ENCODE data around the gene SMARCC1. TPM values are rescaled to one million over a fixed set of nuclear protein-coding genes. Genes with fewer than 3 reads are reported as not detected.

Gene SMARCC1
- total RNA-seq, 1 donor from 2014 or later = 136 TPM

GRCh38 chr3:47715928-47716327, 65.8 kb downstream of the SMARCC1 start:
- no peak for DNase-seq (ENCODE audit: low spot score)
- Mint-ChIP-seq H3K27me3 (ENCODE audit: insufficient read depth) (no peaks in the 10 kb centered on the region), H3K9me3 (no peaks in the 10 kb centered on the region), H3K36me3 (ENCODE audit: low read depth) (peaks cover 33% of the 10 kb centered on the region), H3K4me3 (no peak overlapping the region), H3K27ac (no peak overlapping the region), H3K4me1 (ENCODE audit: low read depth) (peaks cover 11% of the 10 kb centered on the region)
- intact Hi-C loops (cut with micrococcal nuclease) = no loop called here

DNA sequence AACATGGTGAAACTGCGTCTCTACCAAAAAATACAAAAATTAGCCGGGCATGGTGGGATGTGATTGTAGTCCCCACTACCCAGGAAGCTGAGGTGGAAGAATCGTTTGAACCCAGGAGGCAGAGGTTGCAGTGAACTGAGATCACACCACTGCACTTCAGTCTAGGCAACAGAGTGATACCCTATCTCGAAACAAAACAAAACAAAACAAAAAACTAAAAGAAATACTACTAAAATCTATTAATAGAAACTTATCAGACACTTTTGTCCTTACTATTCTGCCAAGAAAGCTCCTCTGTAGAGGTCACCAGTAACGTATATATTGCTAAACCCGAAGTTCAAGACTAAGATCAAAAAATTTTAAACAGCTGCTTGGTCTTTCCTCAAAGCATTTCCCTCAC, 67.1 kb downstream of the SMARCC1 start:
- DNase-seq (ENCODE audit: low spot score) = no peak
- Mint-ChIP-seq H3K9me3 (no peaks in the 10 kb centered on the region), H3K4me3 (no peak overlapping the region), H3K36me3 (ENCODE audit: low read depth) (peaks cover 36% of the 10 kb centered on the region), H3K27me3 (ENCODE audit: insufficient read depth) (no peaks in the 10 kb centered on the region), H3K27ac (no peak overlapping the region), H3K4me1 (ENCODE audit: low read depth) (peaks cover 11% of the 10 kb centered on the region)
- intact Hi-C loops (cut with micrococcal nuclease) = no loop called here

- Mint-ChIP-seq H3K27me3 (ENCODE audit: insufficient read depth) (no peaks in the 10 kb centered on the region), H3K4me1 (ENCODE audit: low read depth) (peaks cover 11% of the 10 kb centered on the region), H3K4me3 (no peak overlapping the region), H3K9me3 (no peaks in the 10 kb centered on the region), H3K36me3 (ENCODE audit: low read depth) (peaks cover 37% of the 10 kb centered on the region), H3K27ac (no peak overlapping the region)
- no peak for DNase-seq (ENCODE audit: low spot score)
- intact Hi-C loops (cut with micrococcal nuclease) = no loop called here
Measured at GRCh38 chr3:47713655-47714054, 68.0 kb downstream of the SMARCC1 start.

- Mint-ChIP-seq H3K27ac (no peak overlapping the region), H3K36me3 (ENCODE audit: low read depth) (peaks cover 38% of the 10 kb centered on the region), H3K27me3 (ENCODE audit: insufficient read depth) (no peaks in the 10 kb centered on the region), H3K9me3 (no peaks in the 10 kb centered on the region), H3K4me3 (no peak overlapping the region), H3K4me1 (ENCODE audit: low read depth) (peaks cover 11% of the 10 kb centered on the region)
- intact Hi-C loops (cut with micrococcal nuclease) = no loop called here
- DNase-seq (ENCODE audit: low spot score) = no peak
Measured at GRCh38 chr3:47712398-47712797, 69.3 kb downstream of the SMARCC1 start.

- Mint-ChIP-seq H3K27ac (no peak overlapping the region), H3K27me3 (ENCODE audit: insufficient read depth) (no peaks in the 10 kb centered on the region), H3K4me1 (ENCODE audit: low read depth) (peaks cover 10% of the 10 kb centered on the region), H3K9me3 (no peaks in the 10 kb centered on the region), H3K36me3 (ENCODE audit: low read depth) (peaks cover 39% of the 10 kb centered on the region), H3K4me3 (no peak overlapping the region)
- intact Hi-C loops (cut with micrococcal nuclease) = no loop called here
- DNase-seq (ENCODE audit: low spot score) = no peak
Measured at GRCh38 chr3:47711596-47711995, 70.1 kb downstream of the SMARCC1 start.

DNA sequence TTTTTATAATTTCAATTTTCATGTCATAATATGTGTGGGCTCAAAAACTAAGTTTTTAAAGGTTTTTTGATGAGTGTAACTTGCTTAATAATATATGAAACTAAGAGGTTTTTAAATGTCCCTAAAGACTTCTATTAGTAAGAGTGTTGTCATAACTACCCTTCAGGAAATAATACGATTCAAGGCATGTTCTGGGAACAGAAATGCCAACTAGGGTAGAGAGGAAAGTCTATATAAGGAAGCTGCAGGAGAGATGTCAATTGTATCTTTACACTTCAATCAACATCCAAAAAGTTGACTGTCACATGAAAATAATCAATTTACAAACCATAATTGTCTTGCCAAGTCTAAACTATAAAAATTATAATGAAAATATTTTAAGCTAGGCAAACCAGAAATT, 76.3 kb downstream of the SMARCC1 start:
- no peak for DNase-seq (ENCODE audit: low spot score)
- H3K27me3 Mint-ChIP-seq (ENCODE audit: insufficient read depth) = no peaks in the 10 kb centered on the region
- H3K27ac Mint-ChIP-seq = no peak overlapping the region
- no peaks in the 10 kb centered on the region for H3K9me3 Mint-ChIP-seq
- no peaks in the 10 kb centered on the region for H3K4me1 Mint-ChIP-seq (ENCODE audit: low read depth)
- H3K4me3 Mint-ChIP-seq = no peak overlapping the region
- H3K36me3 Mint-ChIP-seq (ENCODE audit: low read depth) = peaks cover 36% of the 10 kb centered on the region
- intact Hi-C loops (cut with micrococcal nuclease) = no loop called here

- Mint-ChIP-seq H3K27me3 (ENCODE audit: insufficient read depth) (no peaks in the 10 kb centered on the region), H3K4me1 (ENCODE audit: low read depth) (no peaks in the 10 kb centered on the region), H3K9me3 (no peaks in the 10 kb centered on the region), H3K36me3 (ENCODE audit: low read depth) (peaks cover 33% of the 10 kb centered on the region), H3K4me3 (no peak overlapping the region), H3K27ac (no peak overlapping the region)
- DNase-seq (ENCODE audit: low spot score) = no peak
- intact Hi-C loops (cut with micrococcal nuclease) = no loop called here
Measured at GRCh38 chr3:47704237-47704612, 77.5 kb downstream of the SMARCC1 start.

DNA sequence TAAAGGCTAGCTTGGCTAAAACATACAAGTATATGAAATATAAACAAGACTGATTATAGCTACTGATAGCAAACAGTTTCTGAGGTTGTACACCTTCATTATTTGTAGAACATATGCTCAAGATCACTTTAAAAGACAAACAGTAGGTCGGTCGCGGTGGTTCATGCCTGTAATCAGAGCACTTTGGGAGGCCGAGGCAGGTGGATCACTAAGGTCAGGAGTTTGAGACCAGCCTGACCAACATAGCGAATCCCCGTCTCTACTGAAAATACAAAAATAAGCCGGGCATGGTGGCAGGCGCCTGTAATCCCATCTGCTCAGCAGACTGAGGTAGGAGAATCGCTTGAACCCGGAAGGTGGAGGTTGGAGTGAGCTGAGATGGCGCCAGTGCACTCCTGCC, 80.3 kb downstream of the SMARCC1 start:
- H3K27me3 Mint-ChIP-seq (ENCODE audit: insufficient read depth) = no peaks in the 10 kb centered on the region
- no peaks in the 10 kb centered on the region for H3K9me3 Mint-ChIP-seq
- H3K27ac Mint-ChIP-seq = no peak overlapping the region
- no peaks in the 10 kb centered on the region for H3K4me1 Mint-ChIP-seq (ENCODE audit: low read depth)
- no peak for DNase-seq (ENCODE audit: low spot score)
- intact Hi-C loops (cut with micrococcal nuclease) = no loop called here
- H3K36me3 Mint-ChIP-seq (ENCODE audit: low read depth) = peaks cover 27% of the 10 kb centered on the region
- no peak overlapping the region for H3K4me3 Mint-ChIP-seq

DNA sequence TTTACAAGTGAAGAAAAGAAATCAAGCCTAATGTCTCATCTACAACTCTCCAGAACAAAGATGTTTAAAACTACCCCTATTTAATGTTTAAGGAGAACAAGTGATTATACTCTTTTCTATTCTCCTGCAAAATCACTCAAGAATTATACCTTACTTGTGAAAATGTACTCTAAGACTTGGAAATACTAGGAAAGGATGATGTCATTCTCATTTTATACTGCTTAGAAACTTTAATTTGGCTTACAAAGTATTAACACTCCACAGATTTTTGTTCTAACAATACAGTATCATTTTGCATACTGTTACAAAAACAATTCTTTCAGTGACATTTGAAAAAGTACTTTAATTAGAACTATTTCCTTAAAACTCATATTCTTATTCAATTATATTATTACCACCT, 89.5 kb downstream of the SMARCC1 start:
- no peaks in the 10 kb centered on the region for H3K4me1 Mint-ChIP-seq (ENCODE audit: low read depth)
- peaks cover 27% of the 10 kb centered on the region for H3K36me3 Mint-ChIP-seq (ENCODE audit: low read depth)

GRCh38 chr3:47688488-47688887, 93.2 kb downstream of the SMARCC1 start:
- intact Hi-C loops (cut with micrococcal nuclease) = no loop called here
- no peak overlapping the region for H3K27ac Mint-ChIP-seq
- H3K4me3 Mint-ChIP-seq = no peak overlapping the region
- DNase-seq (ENCODE audit: low spot score) = no peak
- H3K4me1 Mint-ChIP-seq (ENCODE audit: low read depth) = no peaks in the 10 kb centered on the region
- no peaks in the 10 kb centered on the region for H3K27me3 Mint-ChIP-seq (ENCODE audit: insufficient read depth)
- H3K9me3 Mint-ChIP-seq = no peaks in the 10 kb centered on the region
- peaks cover 36% of the 10 kb centered on the region for H3K36me3 Mint-ChIP-seq (ENCODE audit: low read depth)

More for the DNA sequence above, 89.5 kb downstream of the SMARCC1 start:
- Mint-ChIP-seq H3K27ac (no peak overlapping the region), H3K27me3 (ENCODE audit: insufficient read depth) (no peaks in the 10 kb centered on the region), H3K4me3 (no peak overlapping the region), H3K9me3 (no peaks in the 10 kb centered on the region)
- intact Hi-C loops (cut with micrococcal nuclease) = no loop called here
- no peak for DNase-seq (ENCODE audit: low spot score)

GRCh38 chr3:47685037-47685436, 96.7 kb downstream of the SMARCC1 start:
- no peak for DNase-seq (ENCODE audit: low spot score)
- Mint-ChIP-seq H3K27ac (no peak overlapping the region), H3K4me3 (no peak overlapping the region), H3K4me1 (ENCODE audit: low read depth) (no peaks in the 10 kb centered on the region), H3K36me3 (ENCODE audit: low read depth) (peaks cover 38% of the 10 kb centered on the region), H3K9me3 (no peaks in the 10 kb centered on the region), H3K27me3 (ENCODE audit: insufficient read depth) (no peaks in the 10 kb centered on the region)
- intact Hi-C loops (cut with micrococcal nuclease) = no loop called here

- Mint-ChIP-seq H3K4me3 (no peak overlapping the region), H3K36me3 (ENCODE audit: low read depth) (peaks cover 36% of the 10 kb centered on the region), H3K27ac (no peak overlapping the region), H3K4me1 (ENCODE audit: low read depth) (no peaks in the 10 kb centered on the region), H3K27me3 (ENCODE audit: insufficient read depth) (no peaks in the 10 kb centered on the region), H3K9me3 (no peaks in the 10 kb centered on the region)
- intact Hi-C loops (cut with micrococcal nuclease) = no loop called here
- DNase-seq (ENCODE audit: low spot score) = no peak
Measured at GRCh38 chr3:47681016-47681415, 100.7 kb downstream of the SMARCC1 start.

DNA sequence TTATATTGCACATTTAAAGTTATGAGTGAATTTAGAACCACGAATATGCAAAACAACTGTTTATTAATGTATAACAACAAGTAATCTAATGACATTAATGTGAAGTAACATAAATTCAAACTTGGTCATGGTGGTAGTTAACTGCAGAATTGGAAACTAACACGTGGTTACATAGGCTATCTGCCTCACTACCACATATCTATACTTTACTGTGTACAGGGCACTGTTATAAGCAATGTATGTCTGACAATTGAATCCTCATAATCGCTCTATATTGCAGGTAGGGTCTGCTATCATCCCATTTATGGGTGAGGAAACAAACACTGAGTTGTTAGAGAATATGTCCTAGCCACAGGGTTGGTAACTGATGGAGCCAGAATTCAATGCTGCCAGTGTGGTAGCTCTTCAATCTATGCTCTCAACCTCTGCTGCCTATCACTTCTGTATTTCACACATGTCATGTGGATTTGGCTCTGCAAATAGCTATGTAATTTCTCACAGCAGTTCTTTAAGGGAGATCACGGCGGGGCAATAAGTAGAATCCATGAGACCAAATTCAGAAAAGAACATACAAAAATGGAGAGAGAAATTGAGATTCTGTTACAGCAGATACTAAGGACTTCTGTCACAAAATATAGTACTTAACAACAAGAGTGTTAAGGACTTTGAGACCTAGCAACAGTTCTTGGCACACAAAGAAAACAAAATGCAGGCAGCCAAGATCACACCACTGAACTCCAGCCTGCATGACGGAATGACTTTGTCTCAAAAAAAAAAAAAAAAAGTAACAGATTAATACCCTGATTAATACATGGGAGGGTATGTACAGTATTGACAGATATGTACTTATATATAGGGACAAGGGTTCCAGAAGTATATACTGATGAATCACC, 103.0 kb downstream of the SMARCC1 start:
- Mint-ChIP-seq H3K27me3 (ENCODE audit: insufficient read depth) (no peaks in the 10 kb centered on the region), H3K4me3 (no peak overlapping the region), H3K27ac (no peak overlapping the region), H3K9me3 (no peaks in the 10 kb centered on the region), H3K4me1 (ENCODE audit: low read depth) (no peaks in the 10 kb centered on the region), H3K36me3 (ENCODE audit: low read depth) (peaks cover 45% of the 10 kb centered on the region)
- intact Hi-C loops (cut with micrococcal nuclease) = loop anchor here (10.0 kb wide), 1 partner anchor 154 kb away; no protein-coding TSS in a partner anchor
- DNase-seq (ENCODE audit: low spot score) = no peak
